SK-N-SH treated with all-trans-retinoic acid at 6 μM for 48 hours (cell line): Measurements from ENCODE around the gene IGSF11.

Experiments
- ARNTL ChIP-seq: fragments of 450-650 bp; formaldehyde crosslinking; IDR thresholded peaks from 2 replicates; pipeline ENCODE4 v1.5.0; 2020; ENCODE audit warnings: low read depth, mild to moderate bottlenecking, moderate library complexity, borderline replicate concordance
- PPARA ChIP-seq: fragments of 250-450 bp; sonication (Bioruptor Pico); IDR thresholded peaks from 2 replicates; pipeline ENCODE4 v1.5.0; 2020; ENCODE audit warnings: mild to moderate bottlenecking, borderline replicate concordance
- ZFP30 ChIP-seq: fragments of 450-650 bp; formaldehyde crosslinking; IDR thresholded peaks from 2 replicates; pipeline ENCODE4 v1.5.0; 2022; ENCODE audit warnings: mild to moderate bottlenecking, moderate library complexity

DNA sequence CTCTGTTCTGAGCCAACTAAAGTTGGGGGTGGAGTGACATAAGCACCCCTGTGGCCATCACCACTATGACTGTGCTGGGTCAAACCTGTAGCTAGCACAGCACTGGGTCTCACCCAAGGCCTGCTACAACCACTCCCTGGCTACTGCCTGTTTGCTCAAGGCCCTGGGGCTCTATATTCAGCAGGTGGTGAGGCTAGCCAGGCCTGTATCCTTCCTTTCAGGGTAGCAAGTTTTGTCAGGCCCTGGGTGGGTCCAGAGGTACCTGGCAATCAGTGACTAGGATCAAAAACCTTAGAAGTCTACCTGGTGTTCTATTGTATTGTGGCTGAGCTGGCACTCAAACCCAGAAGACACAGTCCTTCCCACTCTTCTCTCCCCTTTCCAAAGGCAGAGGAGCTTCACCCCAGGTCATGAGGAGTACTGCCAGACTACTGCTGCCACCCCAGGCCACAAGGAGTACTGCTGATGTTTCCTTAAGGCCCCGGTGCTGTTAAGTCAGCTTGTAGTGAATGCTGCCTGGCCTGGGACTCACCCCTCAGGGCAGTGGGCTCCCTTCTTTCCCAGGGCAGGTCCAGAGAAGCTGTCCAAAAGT, 170.8 kb downstream of the IGSF11 start:
- TF ChIP-seq ARNTL (CRISPR knock-in tag): no peak
- no peak for TF ChIP-seq ZFP30 (CRISPR knock-in tag)
- no peak for TF ChIP-seq PPARA
